Motor neuron (in vitro differentiated cells): ENCODE results near the gene GPR39. TPM values are rescaled to one million over a fixed set of nuclear protein-coding genes. Genes with fewer than 3 reads are reported as not detected.

ENCODE experiments used
- ATAC-seq, 8 experiments: fragments of 200-7000 bp; cut with Tn5 transposase; replicated peaks in 6 of 8; 2 replicates each; pipeline ENCODE4 v1.8.0; 2021; ENCODE audit warnings: mild to moderate bottlenecking in 8 of 8, moderate library complexity in 8 of 8
- H3K27ac ChIP-seq, 2 donors: fragments of 250-450 bp; sonication (Bioruptor Pico); 2 replicates each; pipeline ENCODE4 v1.9.0; 2021; ENCODE audit warnings: antibody characterized with exemption in 2 of 2, mild to moderate bottlenecking in 2 of 2, moderate library complexity in 1 of 2
- H3K4me1 ChIP-seq, 2 donors: fragments of 250-450 bp; sonication (Bioruptor Pico); replicated peaks in 1 of 2; 2 replicates each; pipeline ENCODE4 v1.6.1; 2021; ENCODE audit warnings: antibody characterized with exemption in 2 of 2, mild to moderate bottlenecking in 2 of 2, moderate library complexity in 1 of 2
- H3K4me3 ChIP-seq, 5 donors: fragments of 250-450 bp; sonication (Bioruptor Pico); 2 replicates each; pipeline ENCODE4 v1.9.0; 2021; ENCODE audit warnings: antibody characterized with exemption in 5 of 5, mild to moderate bottlenecking in 5 of 5, moderate library complexity in 4 of 5
- WGBS, 10 experiments: fragments of 450-650 bp; shearing (Covaris generic); methylation state at CpG; one replicate each; pipeline ENCODE4 v1.0.0; 2022; 5-methylcytosine and 5-hydroxymethylcytosine counted together
- in situ Hi-C, 9 experiments: fragments of 400-800 bp; cut with MboI; loops; one replicate each; pipeline ENCODE4 v1.15.0; 2021; ENCODE audit warnings: low sequenced_read_pairs in 9 of 9, low pct_unique_long_range_greater_than_20kb in 2 of 9; ENCODE audit not compliant: unreplicated experiment in 9 of 9
- total RNA-seq, 8 experiments: library from RNA; unstranded; fragments of 300-600 nt; gene quantifications; 2 replicates each; pipeline versions ENCODE4 v1.2.3 to v1.2.4, GENCODE V29; 2022

The GPR39 gene
- total RNA-seq, 8 experiments from 2014 or later: 0.38 to 1.3 (median 0.82) TPM; not detected in 2

DNA sequence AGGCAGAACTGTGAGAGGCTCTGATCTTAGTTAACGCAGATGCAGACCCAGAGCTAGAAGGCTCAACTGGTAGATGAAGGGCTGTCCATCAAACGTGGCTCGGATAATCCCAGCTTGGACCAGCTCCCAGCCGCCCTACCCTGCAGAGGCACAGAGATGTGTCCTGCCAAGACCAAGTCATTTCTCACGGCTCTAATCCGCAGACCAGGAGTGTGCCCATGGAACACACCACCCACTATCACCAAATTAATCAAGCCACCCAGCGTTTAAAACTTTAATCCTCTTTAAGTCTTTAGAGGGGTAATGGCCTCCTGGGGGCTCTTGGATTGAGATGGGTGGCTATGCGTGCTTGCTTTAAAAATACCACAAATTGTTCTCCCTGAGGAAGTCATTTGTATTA, 235.9 kb downstream of the GPR39 start:
- WGBS, 10 experiments: 62 to 100% (median 98%) methylated on average over 1 to 4 of the region's 8 CpGs; no CpG with 5 or more reads in 1 of the 10 experiments
- Histone ChIP-seq H3K4me1 (peaks cover 43 to 53% of the 10 kb centered on the region in 2 donors), H3K27ac (no peak overlapping the region), H3K4me3 (no peak overlapping the region)
- in situ Hi-C loops: loop anchor here in 2 of 9 experiments (25.0 kb wide), 1 partner anchor 510 kb away; no protein-coding TSS in a partner anchor
- peak in 2 of 8 experiments; percentile 13 to 16 for ATAC-seq

DNA sequence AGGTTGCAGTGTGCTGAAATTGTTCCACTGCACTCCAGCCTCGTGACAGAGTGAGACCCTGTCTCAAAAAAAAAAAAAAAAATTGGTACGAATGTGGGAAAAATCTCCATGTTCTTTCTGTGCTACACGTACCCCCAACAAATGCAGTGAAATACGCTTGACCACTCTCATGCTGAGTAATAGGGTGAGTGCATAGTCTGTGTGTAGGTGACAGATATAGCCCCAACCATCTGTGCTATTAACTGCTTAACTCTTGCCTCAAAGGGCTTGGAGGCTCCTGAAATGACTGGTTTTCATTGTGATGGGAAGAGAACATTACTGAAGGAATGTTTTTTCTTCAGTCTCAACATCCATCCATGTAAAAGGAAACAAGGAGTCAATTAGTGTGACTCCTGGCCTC, 237.7 kb downstream of the GPR39 start:
- 68 to 100% (median 84%) methylated on average over 1 to 4 of the region's 4 CpGs; no CpG with 5 or more reads in 5 of the 10 experiments for WGBS, 10 experiments
- H3K4me3 ChIP-seq: no peak overlapping the region
- H3K27ac ChIP-seq: no peak overlapping the region
- in situ Hi-C loops: loop anchor here in 2 of 9 experiments (25.0 kb wide), 1 partner anchor 508 kb away; no protein-coding TSS in a partner anchor
- ATAC-seq: peak in 5 of 8 experiments; percentile 27 to 74 (median 56)
- H3K4me1 ChIP-seq: peaks cover 43 to 54% of the 10 kb centered on the region in 2 donors

DNA sequence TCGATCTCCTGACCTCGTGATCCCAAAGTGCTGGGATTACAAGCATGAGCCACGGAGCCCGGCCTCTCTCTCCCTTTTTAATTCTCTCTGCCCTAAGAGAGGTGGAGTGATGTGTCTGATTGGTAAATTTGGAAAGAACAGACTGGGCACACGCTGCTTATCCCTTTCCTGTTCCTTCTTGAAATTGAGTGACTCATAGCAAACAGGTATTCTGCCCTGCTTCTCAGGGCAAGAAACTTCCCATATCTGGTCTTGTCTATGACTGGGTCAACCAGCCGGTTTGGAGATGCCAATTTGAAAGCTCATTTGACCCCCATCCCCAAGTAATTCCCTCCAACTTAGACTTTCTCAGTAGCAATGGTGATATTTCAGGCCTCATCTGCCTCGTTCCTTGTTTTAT, 238.4 kb downstream of the GPR39 start:
- no peak for ATAC-seq
- WGBS, 10 experiments: 61 to 100% (median 87%) methylated on average over 1 to 7 of the region's 7 CpGs; no CpG with 5 or more reads in 2 of the 10 experiments
- Histone ChIP-seq H3K27ac (no peak overlapping the region), H3K4me3 (no peak overlapping the region), H3K4me1 (peaks cover 42 to 54% of the 10 kb centered on the region in 2 donors)
- in situ Hi-C loops: loop anchor here in 2 of 9 experiments (25.0 kb wide), 1 partner anchor 507 kb away; no protein-coding TSS in a partner anchor

DNA sequence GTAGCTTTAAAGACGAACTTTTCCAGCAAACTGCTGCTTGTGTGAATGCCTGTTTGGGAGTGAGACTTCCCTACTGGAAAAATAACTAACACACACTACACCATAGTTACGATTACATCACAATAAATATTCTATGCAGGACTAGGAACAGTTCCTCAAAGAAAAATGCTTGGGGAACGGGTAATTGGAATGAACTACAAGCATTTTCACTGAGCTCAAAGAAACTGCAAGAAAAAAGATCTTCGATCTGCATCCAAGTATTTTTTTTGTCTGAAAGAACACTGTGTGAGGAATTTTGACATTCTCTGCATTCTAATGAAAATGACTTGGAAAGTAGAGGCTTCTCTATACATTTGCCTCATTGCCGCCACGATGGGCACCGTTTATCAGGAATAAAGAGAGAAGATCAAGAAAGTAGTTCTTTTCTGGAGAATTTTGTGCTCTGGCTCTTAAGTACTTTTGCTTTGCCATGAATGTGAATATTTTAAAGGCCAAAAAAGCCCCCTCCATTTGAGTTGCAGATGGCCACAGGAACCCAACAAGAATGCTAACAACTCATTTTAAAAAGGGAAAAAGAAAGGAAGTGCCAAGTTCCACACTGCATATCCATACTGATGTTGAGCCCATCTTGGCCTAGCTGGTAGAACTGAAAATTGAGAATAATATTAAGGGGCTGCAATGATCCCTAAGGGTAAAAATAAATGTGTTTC, 239.8 kb downstream of the GPR39 start:
- Histone ChIP-seq H3K4me3 (no peak overlapping the region), H3K4me1 (peaks cover 35 to 52% of the 10 kb centered on the region in 2 donors), H3K27ac (no peak overlapping the region)
- 2 to 80% (median 39%) methylated on average over 1 to 7 of the region's 7 CpGs for WGBS, 10 experiments
- in situ Hi-C loops: loop anchor here in 2 of 9 experiments (25.0 kb wide), 1 partner anchor 506 kb away; no protein-coding TSS in a partner anchor
- ATAC-seq: peak in 2 of 8 experiments; percentile 35 to 62

DNA sequence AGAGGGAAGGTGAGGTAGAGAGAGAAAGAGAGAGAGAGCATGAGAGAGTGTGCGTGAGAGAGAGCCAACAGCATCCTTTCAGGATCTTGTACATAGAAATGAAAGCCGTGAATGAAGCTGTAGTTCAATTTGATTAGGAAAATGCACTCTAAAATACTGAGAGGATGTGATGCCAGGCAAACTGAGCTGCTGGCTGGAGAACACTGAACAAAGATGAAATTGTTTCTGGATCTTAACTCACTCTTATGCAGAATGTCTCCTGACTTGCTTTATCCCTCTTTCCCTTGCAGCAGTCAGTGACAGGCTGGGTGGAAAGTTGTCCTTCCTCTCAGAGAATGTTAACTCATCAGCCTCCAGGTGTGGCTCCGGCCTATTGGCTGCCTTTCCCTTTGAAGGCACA, 242.7 kb downstream of the GPR39 start:
- Histone ChIP-seq H3K27ac (no peak overlapping the region), H3K4me1 (peaks cover 26 to 30% of the 10 kb centered on the region in 2 donors), H3K4me3 (no peak overlapping the region)
- no peak for ATAC-seq
- in situ Hi-C loops: loop anchor here in 2 of 9 experiments (25.0 kb wide), 1 partner anchor 503 kb away; no protein-coding TSS in a partner anchor
- WGBS, 10 experiments: 29 to 100% (median 91%) methylated on average over 1 to 3 of the region's 3 CpGs; no CpG with 5 or more reads in 2 of the 10 experiments

DNA sequence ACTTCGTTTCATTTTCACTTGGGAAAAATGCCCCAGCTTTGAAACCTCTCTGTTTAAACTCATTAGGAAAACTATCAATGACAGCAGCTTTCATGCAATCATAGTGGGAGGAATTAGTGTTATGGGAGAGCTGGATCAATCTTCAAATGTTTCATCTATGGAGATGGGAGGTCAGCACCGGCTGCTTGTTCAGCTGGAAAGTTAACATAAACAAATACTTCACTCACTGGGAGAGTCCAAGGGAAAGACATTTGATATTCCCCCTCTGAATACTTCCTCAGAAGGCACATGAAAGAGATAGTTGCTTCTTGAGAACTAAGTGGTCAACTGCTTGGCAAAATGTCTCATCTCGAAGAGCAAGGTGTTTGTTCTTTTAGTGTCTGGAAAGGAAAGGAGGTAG, 246.1 kb downstream of the GPR39 start:
- Histone ChIP-seq H3K27ac (no peak overlapping the region), H3K4me1 (peaks cover 5 to 22% of the 10 kb centered on the region in 2 donors), H3K4me3 (no peak overlapping the region)
- WGBS, 10 experiments: 0 to 100% (median 74%) methylated on average over 1 to 3 of the region's 3 CpGs; no CpG with 5 or more reads in 2 of the 10 experiments
- in situ Hi-C loops: loop anchor here in 2 of 9 experiments (25.0 kb wide), 1 partner anchor 500 kb away; no protein-coding TSS in a partner anchor
- ATAC-seq: peak in 3 of 8 experiments; percentile 10 to 94 (median 28)

DNA sequence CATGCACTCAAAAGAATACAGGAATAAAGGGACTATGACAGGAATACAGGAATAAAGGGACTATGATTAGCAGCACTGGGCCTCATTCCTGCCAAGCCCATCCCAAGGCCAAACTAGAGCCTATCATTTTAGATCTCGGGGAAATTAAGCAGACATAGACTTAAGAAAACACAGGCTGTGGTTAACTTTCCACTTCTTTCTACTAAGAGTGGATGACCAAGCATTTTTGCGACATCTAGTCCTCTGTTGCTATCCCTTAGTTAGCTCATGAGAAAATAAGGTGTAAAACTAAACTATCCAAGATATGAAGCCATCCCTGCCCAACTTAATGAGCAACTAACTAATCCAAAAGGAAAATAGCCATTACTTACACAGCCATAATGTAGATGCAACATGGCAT, 247.5 kb downstream of the GPR39 start:
- no peak for ATAC-seq
- Histone ChIP-seq H3K4me3 (no peak overlapping the region), H3K27ac (no peak overlapping the region), H3K4me1 (peaks cover 6 to 28% of the 10 kb centered on the region in 2 donors)
- WGBS, 10 experiments: 45 to 100% (median 84%) methylated on average over 1 to 2 of the region's 2 CpGs; no CpG with 5 or more reads in 2 of the 10 experiments
- in situ Hi-C loops: loop anchor here in 2 of 9 experiments (25.0 kb wide), 1 partner anchor 498 kb away; no protein-coding TSS in a partner anchor

DNA sequence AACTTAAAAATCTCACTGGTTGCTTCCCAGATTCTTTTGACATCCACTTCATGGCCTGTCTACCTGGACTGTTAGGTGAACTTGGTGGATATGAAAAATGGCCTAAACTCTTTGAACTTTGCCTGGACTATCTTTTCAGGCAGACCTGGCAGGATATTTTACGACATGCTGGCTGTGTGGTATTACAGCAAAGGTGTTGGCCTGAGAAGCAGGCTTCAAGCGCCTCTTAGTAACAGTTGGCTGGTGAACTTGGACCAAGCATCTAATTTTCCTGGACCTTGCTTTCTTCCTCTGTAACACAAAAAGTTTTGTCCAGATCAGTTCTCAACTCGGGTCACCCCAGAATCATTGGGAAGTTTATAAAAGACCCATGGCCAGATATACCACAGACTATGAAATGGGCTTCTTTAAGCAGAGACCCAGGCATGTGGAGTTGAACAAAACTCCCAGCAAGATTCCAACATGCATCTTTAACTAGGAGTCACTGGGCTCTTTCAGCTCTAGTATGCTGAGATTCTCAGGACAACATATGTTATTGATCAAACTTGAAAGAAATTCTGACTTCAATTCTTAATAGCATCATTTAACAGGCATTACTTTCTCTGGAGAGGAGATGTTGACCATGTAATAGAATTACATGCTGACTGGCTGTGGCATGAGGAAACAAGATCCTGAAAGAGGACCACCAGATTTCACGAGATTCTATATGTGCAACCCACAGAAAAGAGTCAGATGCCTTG, 249.0 kb downstream of the GPR39 start:
- no peak for ATAC-seq
- in situ Hi-C loops: loop anchor here in 2 of 9 experiments (25.0 kb wide), 1 partner anchor 497 kb away; no protein-coding TSS in a partner anchor

DNA sequence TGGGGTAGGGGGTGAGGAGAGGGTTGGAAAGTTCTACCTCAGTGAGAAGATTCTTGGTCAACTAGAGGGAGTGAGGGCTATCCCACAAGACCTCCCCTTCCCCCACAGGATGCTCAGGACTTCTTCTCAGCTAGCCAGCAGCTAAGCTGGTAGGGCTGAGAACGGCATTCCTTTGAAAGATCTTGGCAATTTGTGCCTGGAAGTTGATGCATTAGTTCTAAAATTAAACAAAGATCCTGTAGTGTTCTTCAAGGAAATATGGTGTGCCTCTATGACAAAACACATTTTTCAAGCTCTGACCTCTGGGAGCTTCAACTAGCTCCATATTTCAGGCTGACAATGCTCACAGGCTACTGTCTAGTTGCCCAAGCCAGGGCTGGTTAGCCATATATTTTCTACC, 251.1 kb downstream of the GPR39 start:
- in situ Hi-C loops: loop anchor here in 2 of 9 experiments (25.0 kb wide), 1 partner anchor 495 kb away; no protein-coding TSS in a partner anchor
- ATAC-seq: no peak
- WGBS, 10 experiments: 67 to 100% methylated on average over 1 of the region's 1 CpG; no CpG with 5 or more reads in 8 of the 10 experiments
- Histone ChIP-seq H3K27ac (no peak overlapping the region), H3K4me3 (peak overlapping the region in 4 of 5 donors; percentile 47 to 63 (median 58)), H3K4me1 (peaks cover 6 to 31% of the 10 kb centered on the region in 2 donors)

More for the DNA sequence above, 249.0 kb downstream of the GPR39 start:
- Histone ChIP-seq H3K4me1 (peaks cover 6 to 28% of the 10 kb centered on the region in 2 donors), H3K4me3 (no peak overlapping the region), H3K27ac (no peak overlapping the region)
- 18 to 100% (median 90%) methylated on average over 1 to 4 of the region's 4 CpGs; no CpG with 5 or more reads in 1 of the 10 experiments for WGBS, 10 experiments

DNA sequence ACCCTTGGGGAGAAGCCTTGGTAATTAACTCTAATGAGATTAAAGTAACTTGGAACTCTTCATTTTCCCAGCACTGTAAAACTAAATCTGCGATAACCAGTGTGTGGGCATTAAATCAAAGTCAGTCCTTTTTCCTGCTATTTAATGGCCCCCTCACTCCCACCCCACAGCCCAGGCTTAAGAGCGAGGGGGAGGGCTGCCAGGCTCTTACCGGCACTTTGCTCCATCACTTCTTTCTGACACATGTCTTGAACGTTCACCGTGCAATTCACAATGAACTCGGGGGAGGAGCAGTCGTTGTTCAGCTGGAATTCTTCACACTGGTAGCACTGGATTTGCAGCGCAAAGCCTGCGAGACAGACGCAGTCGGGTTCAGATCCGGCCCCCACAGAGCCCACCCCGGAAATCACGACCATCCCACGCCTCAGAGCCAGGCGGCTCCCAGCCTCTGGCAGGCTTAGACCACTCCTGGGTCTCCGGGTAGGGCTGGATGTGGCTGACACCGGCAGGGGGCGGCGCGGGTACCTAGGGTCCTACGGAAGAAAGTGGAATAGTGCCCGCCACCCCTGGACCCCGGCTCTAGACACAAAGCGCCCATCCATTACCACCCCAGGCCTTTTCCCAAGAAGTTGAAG, 251.7 kb downstream of the GPR39 start:
- 0 to 80% (median 11%) methylated on average over 1 to 12 of the region's 25 CpGs; no CpG with 5 or more reads in 3 of the 10 experiments for WGBS, 10 experiments
- Histone ChIP-seq H3K4me1 (peaks cover 6 to 29% of the 10 kb centered on the region in 2 donors), H3K4me3 (peak overlapping the region; percentile 47 to 63 (median 54)), H3K27ac (no peak overlapping the region)
- ATAC-seq: peak in 5 of 8 experiments; percentile 49 to 56 (median 52)
- in situ Hi-C loops: loop anchor here in 2 of 9 experiments (25.0 kb wide), 1 partner anchor 494 kb away; no protein-coding TSS in a partner anchor

DNA sequence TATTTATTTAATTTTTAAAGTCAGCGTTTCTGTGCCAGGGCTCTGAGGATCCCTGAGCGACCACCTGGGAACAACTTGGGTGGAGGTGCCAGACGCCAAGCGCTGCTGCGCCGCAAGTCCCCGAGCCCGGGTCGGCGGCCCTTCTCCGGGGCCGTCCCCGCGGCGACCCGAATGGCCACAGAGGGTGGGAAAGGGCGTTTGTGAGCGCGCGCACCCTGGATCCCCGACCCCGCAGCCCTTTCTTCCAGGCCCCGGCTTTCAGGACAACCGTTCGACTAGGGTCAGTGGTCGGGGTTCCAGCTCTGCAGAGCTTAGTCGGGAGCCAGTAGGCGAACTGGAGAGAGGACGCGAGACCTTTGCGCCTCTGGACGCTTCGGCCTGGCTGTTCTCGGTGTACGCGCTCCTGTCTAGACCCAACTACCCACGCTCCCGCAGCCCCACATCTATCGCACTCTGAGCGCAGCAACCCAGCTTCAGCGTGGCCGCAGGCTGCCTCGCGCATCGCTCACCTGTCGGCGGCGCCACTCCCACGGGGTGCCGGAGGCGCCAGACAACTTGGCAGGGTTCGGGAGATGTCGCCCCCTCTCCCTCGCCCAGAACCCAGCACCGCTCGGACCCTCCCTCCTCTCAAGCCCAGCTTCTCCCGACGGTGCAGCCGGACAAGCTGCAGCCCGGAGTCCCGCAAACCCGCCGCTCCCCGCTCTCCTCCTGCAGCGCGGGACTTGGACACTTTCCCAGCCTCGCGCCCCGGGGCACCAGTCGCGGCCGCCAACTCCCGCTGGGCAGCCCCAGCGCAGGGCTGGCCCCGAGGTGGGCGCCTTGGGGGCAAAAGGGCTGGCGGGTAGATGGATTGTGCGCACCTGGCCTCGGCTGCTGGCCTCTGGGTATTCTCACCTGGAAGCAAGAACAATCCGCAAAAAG, 252.6 kb downstream of the GPR39 start:
- Histone ChIP-seq H3K4me1 (peaks cover 6 to 25% of the 10 kb centered on the region in 2 donors), H3K27ac (no peak overlapping the region), H3K4me3 (peak overlapping the region; percentile 47 to 63 (median 54))
- ATAC-seq: peak; percentile 15 to 59 (median 48)
- 0 to 8% (median 1%) methylated on average over 4 to 25 of the region's 80 CpGs; no CpG with 5 or more reads in 4 of the 10 experiments for WGBS, 10 experiments
- in situ Hi-C loops: loop anchor here in 2 of 9 experiments (25.0 kb wide), 1 partner anchor 493 kb away; no protein-coding TSS in a partner anchor
